SK-N-SH treated with all-trans-retinoic acid at 6 μM for 48 hours (cell line): ENCODE data around the gene TNS3.

ENCODE experiments used
- CSDC2 ChIP-seq: fragments of 250-450 bp; sonication (Bioruptor Pico); IDR thresholded peaks from 2 replicates; pipeline ENCODE4 v1.5.0; 2020; ENCODE audit warnings: mild to moderate bottlenecking, moderate library complexity
- RARB ChIP-seq: fragments of 250-450 bp; sonication (Bioruptor Pico); IDR thresholded peaks from 2 replicates; pipeline ENCODE4 v1.8.0; 2021; ENCODE audit warnings: mild to moderate bottlenecking, moderate library complexity

DNA sequence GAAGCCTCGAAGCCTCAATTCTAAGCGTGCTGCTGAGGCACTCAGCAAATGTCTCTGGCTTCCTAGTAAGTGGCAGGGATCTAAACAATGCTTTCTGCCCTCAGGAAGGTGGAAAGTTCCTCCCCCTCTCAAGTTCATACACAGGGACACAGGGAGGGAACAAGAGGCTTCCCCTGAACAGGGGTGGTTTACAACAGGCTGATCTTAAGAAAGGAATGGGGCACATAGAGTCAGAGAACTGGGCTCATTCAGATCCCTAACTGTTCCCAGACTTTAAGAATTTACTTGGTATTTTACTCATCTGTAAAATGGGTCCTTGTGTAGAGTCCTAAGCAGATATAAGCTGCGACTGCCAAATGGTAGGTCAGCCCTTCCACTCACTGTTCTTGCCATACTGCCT lies 2.5 kb downstream of the TNS3 start:
- no peak for TF ChIP-seq RARB (CRISPR knock-in tag)
- TF ChIP-seq CSDC2 (CRISPR knock-in tag) = no peak
